K562 (cell line): ENCODE results near the gene CNBD2. TPM values are rescaled to one million over a fixed set of nuclear protein-coding genes. Genes with fewer than 3 reads are reported as not detected.
A peak's percentile ranks its signal among the peaks of the same experiment; 100 is the strongest.

ENCODE experiments used
- ARHGAP35 ChIP-seq: fragments of 450-650 bp; IDR thresholded peaks from 2 replicates; pipeline ENCODE4 v1.6.1; 2018; ENCODE audit not compliant: partially characterized antibody
- CAMTA2 ChIP-seq: fragments of 250-450 bp; sonication (Bioruptor Pico); conservative IDR thresholded peaks from 2 replicates; pipeline ENCODE4 v1.5.1; 2022
- CBFA2T3 ChIP-seq: fragments of 450-650 bp; IDR thresholded peaks from 2 replicates; pipeline ENCODE4 v1.6.1; 2017
- CCNT2 ChIP-seq: IDR thresholded peaks from 2 replicates; pipeline ENCODE4 v1.6.1; 2011; ENCODE audit warnings: borderline replicate concordance, low read depth, mild to moderate bottlenecking, moderate library complexity, mixed read lengths, low read length; ENCODE audit not compliant: insufficient read length; ENCODE audit errors: extremely low read depth
- DMBX1 ChIP-seq: fragments of 250-450 bp; sonication (Bioruptor Pico); IDR thresholded peaks from 2 replicates; pipeline ENCODE4 v1.8.0; 2022; ENCODE audit warnings: inconsistent platforms, mild to moderate bottlenecking, moderate library complexity, borderline replicate concordance
- HDAC2 ChIP-seq: fragments of 450-650 bp; IDR thresholded peaks from 2 replicates; pipeline ENCODE4 v1.6.1; 2016; ENCODE audit warnings: mild to moderate bottlenecking
- KDM5B ChIP-seq: fragments of 200-600 bp; sonication (generic); IDR thresholded peaks from 2 replicates; pipeline ENCODE4 v1.6.1; 2012; ENCODE audit warnings: low read depth, mild to moderate bottlenecking, moderate library complexity, low read length, control low read depth, inconsistent platforms; ENCODE audit not compliant: insufficient replicate concordance
- NBN ChIP-seq: fragments of 450-650 bp; IDR thresholded peaks from 2 replicates; pipeline ENCODE4 v1.6.1; 2016; ENCODE audit warnings: low read depth, mild to moderate bottlenecking
- NFRKB ChIP-seq: fragments of 450-650 bp; IDR thresholded peaks from 2 replicates; pipeline ENCODE4 v1.6.1; 2016; ENCODE audit warnings: low read depth
- NFYB ChIP-seq: IDR thresholded peaks from 2 replicates; pipeline ENCODE4 v1.6.1; 2011; ENCODE audit warnings: mild to moderate bottlenecking, moderate library complexity; ENCODE audit not compliant: insufficient read length; ENCODE audit errors: extremely low read depth
- POLR2A ChIP-seq: fragments of 450-650 bp; conservative IDR thresholded peaks from 2 replicates; pipeline ENCODE4 v1.6.1; 2016
- RNF2 ChIP-seq: sonication (generic); IDR thresholded peaks from 2 replicates; pipeline ENCODE4 v1.6.1; 2016
- SMAD4 ChIP-seq: fragments of 250-450 bp; sonication (Bioruptor Pico); conservative IDR thresholded peaks from 2 replicates; pipeline ENCODE4 v1.8.0; 2021; ENCODE audit warnings: inconsistent platforms, mild to moderate bottlenecking, moderate library complexity
- TAF1 ChIP-seq: IDR thresholded peaks from 2 replicates; pipeline ENCODE4 v1.6.1; 2011; ENCODE audit warnings: mild to moderate bottlenecking, low read length, moderate library complexity; ENCODE audit not compliant: insufficient read depth, control insufficient read depth, severe bottlenecking; ENCODE audit errors: extremely low read depth
- ZNF121 ChIP-seq: sonication (generic); formaldehyde crosslinking; conservative IDR thresholded peaks from 2 replicates; pipeline ENCODE4 v1.8.0; 2022; ENCODE audit warnings: missing genetic modification reagents
- ZNF133 ChIP-seq: fragments of 250-450 bp; sonication (Bioruptor Pico); IDR thresholded peaks from 2 replicates; pipeline ENCODE4 v1.4.0; 2020; ENCODE audit warnings: mild to moderate bottlenecking
- ZNF324 ChIP-seq: fragments of 250-450 bp; sonication (Bioruptor Pico); IDR thresholded peaks from 2 replicates; pipeline ENCODE4 v1.4.0; 2020; ENCODE audit warnings: mild to moderate bottlenecking
- ZNF445 ChIP-seq: fragments of 250-450 bp; sonication (Bioruptor Pico); IDR thresholded peaks from 2 replicates; pipeline ENCODE4 v1.4.0; 2020; ENCODE audit warnings: low read depth, mild to moderate bottlenecking, moderate library complexity
- ZNF707 ChIP-seq: fragments of 250-450 bp; sonication (Bioruptor Pico); conservative IDR thresholded peaks from 2 replicates; pipeline ENCODE4 v1.8.0; 2022; ENCODE audit warnings: inconsistent platforms, mild to moderate bottlenecking, moderate library complexity
- ZNF778 ChIP-seq: fragments of 450-650 bp; formaldehyde crosslinking; IDR thresholded peaks from 2 replicates; pipeline ENCODE4 v1.4.0; 2020; ENCODE audit warnings: mild to moderate bottlenecking, moderate library complexity
- polyA plus RNA-seq, 8 experiments: library from polyadenylated mRNA; depleted of rRNA in 4 of 8; stranded (reverse) in 5 of 8; unstranded in 3 of 8; fragments of >200 nt; fragmentation: Nextera tagmentation in 2 of 8; fragmentation: Illumina TruSeq in 1 of 8; extraction: Ambion mirVana in 2 of 8; extraction: Trizol in 1 of 8; gene quantifications; 2 replicates each; pipeline versions ENCODE4 v1.2.1 to v1.2.3, GENCODE V29; 2011 to 2014; ENCODE audit warnings: inconsistent platforms in 1 of 8, missing spikeins in 1 of 8
- total RNA-seq, 7 experiments: library from RNA; depleted of rRNA in 6 of 7; stranded (reverse); fragments of >200 nt in 6 of 7; fragmentation: Illumina TruSeq in 2 of 7; extraction: Trizol in 2 of 7; gene quantifications; 2 replicates each; pipeline versions ENCODE4 v1.2.1 to v1.2.3, GENCODE V29; 2011 to 2021; ENCODE audit warnings: low replicate concordance in 1 of 7
- TF ChIP-seq, protein P1 (sequence below): fragments of 250-450 bp; sonication (Bioruptor Pico); IDR thresholded peaks from 2 replicates; pipeline ENCODE4 v1.5.1; 2021; ENCODE audit warnings: mild to moderate bottlenecking
- TF ChIP-seq, protein P2 (sequence below): fragments of 200-800 bp; sonication (Bioruptor generic); IDR thresholded peaks from 2 replicates; pipeline ENCODE4 v1.6.1; 2017; ENCODE audit warnings: missing genetic modification characterization, missing compliant biosample characterization
- TF ChIP-seq, protein P3 (sequence below): fragments of 200-800 bp; sonication (Bioruptor generic); IDR thresholded peaks from 2 replicates; pipeline ENCODE4 v1.6.1; 2017; ENCODE audit warnings: missing genetic modification characterization, missing compliant biosample characterization
- TF ChIP-seq, protein P4 (sequence below): fragments of 450-650 bp; IDR thresholded peaks from 2 replicates; pipeline ENCODE4 v1.6.1; 2018; ENCODE audit warnings: mild to moderate bottlenecking, low read depth; ENCODE audit not compliant: partially characterized antibody

The CNBD2 gene
- total and polyA plus RNA-seq, 9 of the 15 experiments (the other 6 are each of a cell fraction or from before 2014, with no cell fraction given): 3.2 to 17.5 (median 5.3) TPM

DNA sequence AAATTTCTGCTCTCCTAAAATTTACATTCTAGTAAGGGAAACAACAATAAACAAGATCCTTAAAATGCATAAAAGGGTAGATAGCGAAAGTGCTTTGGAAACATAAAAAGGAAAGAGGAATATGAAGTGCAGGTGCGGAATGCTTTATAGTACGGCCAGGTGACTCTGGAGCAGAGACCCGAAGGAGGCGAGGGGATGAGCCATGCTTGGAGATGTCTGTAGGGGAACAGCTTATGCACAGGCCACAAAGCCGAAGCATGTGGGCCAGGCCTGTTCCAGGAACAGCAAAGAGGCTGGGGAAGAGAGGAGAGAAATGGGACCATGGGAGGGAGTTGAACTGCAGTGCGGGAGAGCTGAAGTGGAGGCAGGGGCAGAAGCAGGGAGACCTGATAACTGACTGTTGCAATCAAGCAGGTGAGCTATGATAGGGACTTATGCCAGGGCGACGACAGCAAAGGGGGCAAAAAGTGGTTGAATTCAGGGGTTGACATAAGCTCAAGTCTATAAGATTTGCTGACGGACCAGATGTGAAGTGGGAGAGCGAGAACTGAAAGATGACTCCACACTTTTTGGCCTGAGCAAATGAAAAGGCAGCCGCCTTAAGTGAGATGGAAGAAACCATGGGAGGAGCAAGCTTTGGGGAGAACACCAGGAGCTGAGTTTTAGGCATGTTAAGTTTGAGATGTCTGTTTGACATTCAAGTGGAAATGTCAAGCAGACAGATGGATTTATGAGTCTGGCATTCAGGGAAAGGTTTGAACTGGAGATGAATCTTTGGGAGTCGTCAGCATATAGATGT, 83.1 kb downstream of the CNBD2 start (continued):
- TF ChIP-seq TAF1: peak; percentile 44
- TF ChIP-seq ZNF445 (CRISPR knock-in tag): no peak
- TF ChIP-seq POLR2A: peak; percentile 64
- peak; percentile 58; the same call in 1 of the 2 replicates for TF ChIP-seq DMBX1 (CRISPR knock-in tag)
- TF ChIP-seq SMAD4 (CRISPR knock-in tag): no peak; the same call in 1 of the 2 replicates
- TF ChIP-seq ARHGAP35: no peak
- TF ChIP-seq, protein P1, sequence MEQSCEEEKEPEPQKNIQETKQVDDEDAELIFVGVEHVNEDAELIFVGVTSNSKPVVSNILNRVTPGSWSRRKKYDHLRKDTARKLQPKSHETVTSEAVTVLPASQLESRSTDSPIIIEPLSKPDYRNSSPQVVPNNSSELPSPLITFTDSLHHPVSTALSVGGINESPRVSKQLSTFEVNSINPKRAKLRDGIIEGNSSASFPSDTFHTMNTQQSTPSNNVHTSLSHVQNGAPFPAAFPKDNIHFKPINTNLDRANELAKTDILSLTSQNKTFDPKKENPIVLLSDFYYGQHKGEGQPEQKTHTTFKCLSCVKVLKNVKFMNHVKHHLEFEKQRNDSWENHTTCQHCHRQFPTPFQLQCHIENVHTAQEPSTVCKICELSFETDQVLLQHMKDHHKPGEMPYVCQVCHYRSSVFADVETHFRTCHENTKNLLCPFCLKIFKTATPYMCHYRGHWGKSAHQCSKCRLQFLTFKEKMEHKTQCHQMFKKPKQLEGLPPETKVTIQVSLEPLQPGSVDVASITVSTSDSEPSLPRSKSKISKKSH (CRISPR knock-in tag): no peak
- no peak for TF ChIP-seq HDAC2
- no peak for TF ChIP-seq ZNF707
- TF ChIP-seq ZNF324 (CRISPR knock-in tag): no peak
- peak; percentile 67 for TF ChIP-seq CBFA2T3
- TF ChIP-seq, protein P2, sequence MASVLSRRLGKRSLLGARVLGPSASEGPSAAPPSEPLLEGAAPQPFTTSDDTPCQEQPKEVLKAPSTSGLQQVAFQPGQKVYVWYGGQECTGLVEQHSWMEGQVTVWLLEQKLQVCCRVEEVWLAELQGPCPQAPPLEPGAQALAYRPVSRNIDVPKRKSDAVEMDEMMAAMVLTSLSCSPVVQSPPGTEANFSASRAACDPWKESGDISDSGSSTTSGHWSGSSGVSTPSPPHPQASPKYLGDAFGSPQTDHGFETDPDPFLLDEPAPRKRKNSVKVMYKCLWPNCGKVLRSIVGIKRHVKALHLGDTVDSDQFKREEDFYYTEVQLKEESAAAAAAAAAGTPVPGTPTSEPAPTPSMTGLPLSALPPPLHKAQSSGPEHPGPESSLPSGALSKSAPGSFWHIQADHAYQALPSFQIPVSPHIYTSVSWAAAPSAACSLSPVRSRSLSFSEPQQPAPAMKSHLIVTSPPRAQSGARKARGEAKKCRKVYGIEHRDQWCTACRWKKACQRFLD (CRISPR knock-in tag): no peak
- TF ChIP-seq ZNF133 (CRISPR knock-in tag): no peak
- peak; percentile 39 for TF ChIP-seq KDM5B
- TF ChIP-seq NBN: no peak
- TF ChIP-seq NFYB: no peak
- TF ChIP-seq, protein P3, sequence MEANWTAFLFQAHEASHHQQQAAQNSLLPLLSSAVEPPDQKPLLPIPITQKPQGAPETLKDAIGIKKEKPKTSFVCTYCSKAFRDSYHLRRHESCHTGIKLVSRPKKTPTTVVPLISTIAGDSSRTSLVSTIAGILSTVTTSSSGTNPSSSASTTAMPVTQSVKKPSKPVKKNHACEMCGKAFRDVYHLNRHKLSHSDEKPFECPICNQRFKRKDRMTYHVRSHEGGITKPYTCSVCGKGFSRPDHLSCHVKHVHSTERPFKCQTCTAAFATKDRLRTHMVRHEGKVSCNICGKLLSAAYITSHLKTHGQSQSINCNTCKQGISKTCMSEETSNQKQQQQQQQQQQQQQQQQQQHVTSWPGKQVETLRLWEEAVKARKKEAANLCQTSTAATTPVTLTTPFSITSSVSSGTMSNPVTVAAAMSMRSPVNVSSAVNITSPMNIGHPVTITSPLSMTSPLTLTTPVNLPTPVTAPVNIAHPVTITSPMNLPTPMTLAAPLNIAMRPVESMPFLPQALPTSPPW (CRISPR knock-in tag): no peak; the same call in 1 of the 2 replicates
- TF ChIP-seq NFRKB: peak; percentile 83; the same call in 1 of the 2 replicates
- TF ChIP-seq ZNF121 (CRISPR knock-in tag): no peak
- TF ChIP-seq ZNF778 (CRISPR knock-in tag): no peak
- TF ChIP-seq, protein P4, sequence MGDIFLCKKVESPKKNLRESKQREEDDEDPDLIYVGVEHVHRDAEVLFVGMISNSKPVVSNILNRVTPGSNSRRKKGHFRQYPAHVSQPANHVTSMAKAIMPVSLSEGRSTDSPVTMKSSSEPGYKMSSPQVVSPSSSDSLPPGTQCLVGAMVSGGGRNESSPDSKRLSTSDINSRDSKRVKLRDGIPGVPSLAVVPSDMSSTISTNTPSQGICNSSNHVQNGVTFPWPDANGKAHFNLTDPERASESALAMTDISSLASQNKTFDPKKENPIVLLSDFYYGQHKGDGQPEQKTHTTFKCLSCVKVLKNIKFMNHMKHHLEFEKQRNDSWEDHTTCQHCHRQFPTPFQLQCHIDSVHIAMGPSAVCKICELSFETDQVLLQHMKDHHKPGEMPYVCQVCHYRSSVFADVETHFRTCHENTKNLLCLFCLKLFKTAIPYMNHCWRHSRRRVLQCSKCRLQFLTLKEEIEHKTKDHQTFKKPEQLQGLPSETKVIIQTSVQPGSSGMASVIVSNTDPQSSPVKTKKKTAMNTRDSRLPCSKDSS: no peak
- no peak for TF ChIP-seq CCNT2
- TF ChIP-seq CAMTA2 (CRISPR knock-in tag): no peak
- TF ChIP-seq RNF2: 0 out of 2 replicates have a peak, but pooled peaks have one; percentile 32
